Ectodermal cell (in vitro differentiated cells): ENCODE data around the gene AGER.

Source experiments
- H3K27ac ChIP-seq: 2 replicates; pipeline ENCODE4 v1.7.0; 2013; ENCODE audit warnings: mild to moderate bottlenecking, low read depth, low read length; ENCODE audit not compliant: insufficient read depth, poor library complexity, severe bottlenecking
- H3K27me3 ChIP-seq: 2 replicates; pipeline ENCODE4 v1.7.0; 2013; ENCODE audit warnings: mild to moderate bottlenecking, low read length; ENCODE audit not compliant: insufficient read depth, control insufficient read depth, poor library complexity, severe bottlenecking
- H3K36me3 ChIP-seq: one replicate; pipeline ENCODE4 v1.7.0; 2013; ENCODE audit warnings: low read length; ENCODE audit not compliant: control insufficient read depth, insufficient read depth
- H3K4me1 ChIP-seq: one replicate; pipeline ENCODE4 v1.7.0; 2013; ENCODE audit warnings: low read length; ENCODE audit not compliant: control insufficient read depth, insufficient read depth
- H3K4me3 ChIP-seq: 2 replicates; pipeline ENCODE4 v1.7.0; 2013; ENCODE audit warnings: low read depth, low read length, control low read depth; ENCODE audit not compliant: insufficient read depth
- H3K9me3 ChIP-seq: 2 replicates; pipeline ENCODE4 v1.7.0; 2013; ENCODE audit warnings: mild to moderate bottlenecking, low read length, moderate library complexity; ENCODE audit not compliant: control insufficient read depth
- WGBS, 2 experiments: methylation state at CpG; one replicate each; pipeline ENCODE4 v1.1.7; 2013; ENCODE audit warnings: missing lambda C conversion rate in 2 of 2; 5-methylcytosine and 5-hydroxymethylcytosine counted together

Gene AGER

DNA sequence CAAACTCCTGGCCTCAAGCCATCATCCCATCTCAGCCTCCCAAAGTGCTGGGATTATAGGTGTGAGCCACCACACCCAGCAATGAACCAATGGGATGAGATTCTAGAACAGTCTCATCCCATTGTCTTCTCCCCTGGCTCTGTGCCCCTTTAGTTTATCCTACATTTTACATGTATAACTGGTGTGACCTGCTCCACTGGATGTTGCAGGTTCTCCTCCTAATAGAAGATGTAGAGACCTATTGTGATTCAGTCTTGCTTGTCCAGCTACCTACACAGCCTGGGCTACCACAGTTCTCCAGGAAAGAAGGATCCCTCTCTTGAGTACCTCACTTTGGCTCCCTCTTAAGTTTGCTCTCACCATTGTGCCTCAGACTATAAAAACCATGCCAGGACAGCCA, 51.9 kb downstream of the AGER start:
- H3K36me3 ChIP-seq = no peaks in the 10 kb centered on the region
- H3K9me3 ChIP-seq = no peaks in the 10 kb centered on the region
- H3K4me3 ChIP-seq = no peak overlapping the region
- peaks cover 4% of the 10 kb centered on the region for H3K27me3 ChIP-seq
- H3K4me1 ChIP-seq = peaks cover 18% of the 10 kb centered on the region
- H3K27ac ChIP-seq = no peak overlapping the region

DNA sequence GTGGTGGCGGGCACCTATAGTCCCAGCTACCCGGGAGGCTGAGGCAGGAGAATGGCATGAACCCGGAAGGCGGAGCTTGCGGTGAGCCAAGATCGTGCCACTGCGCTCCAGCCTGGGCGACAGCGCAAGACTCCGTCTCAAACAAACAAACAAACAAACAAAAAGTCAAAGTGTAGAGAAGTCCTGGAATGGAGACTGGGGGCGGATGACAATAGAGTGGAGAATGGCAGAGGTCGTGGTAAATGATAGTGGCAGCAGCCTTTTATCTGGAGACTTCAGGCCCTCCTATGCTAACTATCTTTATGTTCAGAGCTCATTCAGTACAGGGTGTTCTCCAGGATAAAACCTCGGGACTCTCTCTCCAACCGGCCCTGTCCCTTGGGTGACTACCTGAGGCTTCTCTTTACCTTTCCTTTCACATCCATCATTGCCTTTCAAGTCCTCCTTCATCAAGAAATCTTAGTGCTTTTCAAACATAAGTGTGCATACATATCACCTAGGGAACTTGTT, 52.6 kb downstream of the AGER start:
- H3K36me3 ChIP-seq = no peaks in the 10 kb centered on the region
- no peak overlapping the region for H3K4me3 ChIP-seq
- WGBS, 2 experiments = 87 to 93% methylated on average over 10 to 14 of the region's 14 CpGs
- no peaks in the 10 kb centered on the region for H3K9me3 ChIP-seq
- H3K4me1 ChIP-seq = peaks cover 24% of the 10 kb centered on the region
- H3K27ac ChIP-seq = no peak overlapping the region
- peaks cover 4% of the 10 kb centered on the region for H3K27me3 ChIP-seq
